Neural progenitor cell (in vitro differentiated cells): ENCODE data around the gene SURF4. TPM values are rescaled to one million over a fixed set of nuclear protein-coding genes. Genes with fewer than 3 reads are reported as not detected.
A peak's percentile ranks its signal among the peaks of the same experiment; 100 is the strongest.
"Not testable (repeated sequence)": the region's sequence is repeated elsewhere in the genome, so short reads cannot be mapped to it uniquely, and the experiment has no call there.

Source experiments
- DNase-seq: peaks from one replicate; pipeline ENCODE4 v3.0.0-alpha.2; 2016; ENCODE audit warnings: low spot score
- H2AFZ ChIP-seq: fragments of 200-600 bp; sonication (generic); replicated peaks from 2 replicates; pipeline ENCODE4 v1.6.1; 2016; ENCODE audit warnings: antibody characterized with exemption
- H3F3A ChIP-seq: fragments of 200-600 bp; sonication (generic); 2 replicates; pipeline ENCODE4 v1.6.1; 2016; ENCODE audit warnings: antibody characterized with exemption, low read depth
- H3K27ac ChIP-seq: fragments of 200-600 bp; sonication (generic); 2 replicates; pipeline ENCODE4 v1.5.1; 2016; ENCODE audit warnings: mild to moderate bottlenecking
- H3K27me3 ChIP-seq: fragments of 200-600 bp; sonication (generic); 2 replicates; pipeline ENCODE4 v1.6.1; 2016; ENCODE audit warnings: mild to moderate bottlenecking, moderate library complexity
- H3K36me3 ChIP-seq: fragments of 200-600 bp; sonication (generic); 2 replicates; pipeline ENCODE4 v1.5.1; 2016
- H3K4me1 ChIP-seq: fragments of 200-600 bp; sonication (generic); 2 replicates; pipeline ENCODE4 v1.6.1; 2016; ENCODE audit warnings: mixed run types
- H3K4me2 ChIP-seq: fragments of 200-600 bp; sonication (generic); 2 replicates; pipeline ENCODE4 v1.6.1; 2016
- H3K4me3 ChIP-seq: fragments of 200-600 bp; sonication (generic); 2 replicates; pipeline ENCODE4 v1.5.1; 2016
- H3K79me2 ChIP-seq: fragments of 200-600 bp; sonication (generic); 2 replicates; pipeline ENCODE4 v1.6.1; 2016; ENCODE audit warnings: low read depth
- H3K9ac ChIP-seq: fragments of 200-600 bp; sonication (generic); 2 replicates; pipeline ENCODE4 v1.6.1; 2016
- H3K9me3 ChIP-seq: fragments of 200-600 bp; sonication (generic); 2 replicates; pipeline ENCODE4 v1.5.1; 2016; ENCODE audit warnings: low read depth
- H4K20me1 ChIP-seq: fragments of 200-600 bp; sonication (generic); 2 replicates; pipeline ENCODE4 v1.6.1; 2016; ENCODE audit warnings: low read depth
- H3K27ac Mint-ChIP-seq: 3 replicates; pipeline ENCODE4 v1.8.0; 2021; ENCODE audit warnings: mixed read lengths
- H3K27me3 Mint-ChIP-seq: 2 replicates; pipeline ENCODE4 v1.8.0; 2022; ENCODE audit warnings: low read depth, mild to moderate bottlenecking, inconsistent platforms, moderate library complexity, mixed read lengths; ENCODE audit not compliant: insufficient read depth
- H3K36me3 Mint-ChIP-seq: 3 replicates; pipeline ENCODE4 v1.8.0; 2021; ENCODE audit warnings: mixed read lengths
- H3K4me1 Mint-ChIP-seq: 3 replicates; pipeline ENCODE4 v1.8.0; 2021; ENCODE audit warnings: mixed read lengths
- H3K4me3 Mint-ChIP-seq: 3 replicates; pipeline ENCODE4 v1.8.0; 2021; ENCODE audit warnings: mild to moderate bottlenecking, moderate library complexity, mixed read lengths
- H3K9me3 Mint-ChIP-seq: 3 replicates; pipeline ENCODE4 v1.8.0; 2020; ENCODE audit warnings: mixed read lengths
- CTCF ChIP-seq: fragments of 200-600 bp; sonication (generic); IDR thresholded peaks from 2 replicates; pipeline ENCODE4 v1.5.1; 2017; ENCODE audit warnings: antibody characterized with exemption, mild to moderate bottlenecking
- EZH2 ChIP-seq: fragments of 200-600 bp; sonication (generic); IDR thresholded peaks from 2 replicates; pipeline ENCODE4 v1.6.1; 2017; ENCODE audit warnings: antibody characterized with exemption, mild to moderate bottlenecking, moderate library complexity
- EZH2phosphoT487 ChIP-seq: fragments of 200-600 bp; sonication (generic); IDR thresholded peaks from 2 replicates; pipeline ENCODE4 v1.6.1; 2017; ENCODE audit warnings: antibody characterized with exemption
- total RNA-seq: library from RNA; depleted of rRNA; stranded (reverse); fragments of >200 nt; gene quantifications from 2 replicates; pipeline ENCODE4 v1.2.3, GENCODE V29; 2015; ENCODE audit warnings: low replicate concordance

SURF4 gene
- total RNA-seq, 1 donor from 2014 or later: 102 TPM

- no peaks in the 10 kb centered on the region for H3K9me3 Mint-ChIP-seq
- no peak overlapping the region for H2AFZ ChIP-seq
- H3K36me3 ChIP-seq: no peaks in the 10 kb centered on the region
- H3F3A ChIP-seq: peaks cover 33% of the 10 kb centered on the region
- no peak overlapping the region for H3K4me3 Mint-ChIP-seq
- H3K27me3 Mint-ChIP-seq: peaks cover 5% of the 10 kb centered on the region
- peaks cover 13% of the 10 kb centered on the region for H3K79me2 ChIP-seq
- no peak overlapping the region for H3K4me3 ChIP-seq
- peaks cover 9% of the 10 kb centered on the region for H3K4me1 Mint-ChIP-seq
- H3K27ac Mint-ChIP-seq: no peak overlapping the region
- no peak overlapping the region for H3K27ac ChIP-seq
- H3K9ac ChIP-seq: no peak overlapping the region
- peaks cover 14% of the 10 kb centered on the region for H4K20me1 ChIP-seq
- DNase-seq: no peak
- no peak overlapping the region for H3K4me2 ChIP-seq
- H3K4me1 ChIP-seq: peaks cover 10% of the 10 kb centered on the region
- H3K27me3 ChIP-seq: no peaks in the 10 kb centered on the region
- no peaks in the 10 kb centered on the region for H3K9me3 ChIP-seq
- H3K36me3 Mint-ChIP-seq: peaks cover 22% of the 10 kb centered on the region
- TF ChIP-seq CTCF (no peak), EZH2phosphoT487 (no peak), EZH2 (no peak)
Measured at GRCh38 chr9:133339641-133340040, 36.2 kb downstream of the SURF4 start.

- Mint-ChIP-seq H3K27ac (peak within 1 kb of the TSS; percentile 86), H3K4me1 (peaks cover 12% of the 10 kb centered on the region), H3K9me3 (no peaks in the 10 kb centered on the region), H3K36me3 (peaks cover 37% of the 10 kb centered on the region), H3K27me3 (peaks cover 6% of the 10 kb centered on the region), H3K4me3 (peak within 1 kb of the TSS; percentile 98)
- Histone ChIP-seq H3K27ac (peak within 1 kb of the TSS; percentile 38), H3F3A (peaks cover 28% of the 10 kb centered on the region), H3K79me2 (peaks cover 21% of the 10 kb centered on the region), H3K36me3 (no peaks in the 10 kb centered on the region), H3K27me3 (no peaks in the 10 kb centered on the region), H3K4me3 (peak within 1 kb of the TSS; percentile 92), H3K4me2 (peak within 1 kb of the TSS; percentile 73), H2AFZ (peak within 1 kb of the TSS; percentile 48), H4K20me1 (peaks cover 26% of the 10 kb centered on the region), H3K4me1 (peaks cover 10% of the 10 kb centered on the region), H3K9me3 (no peaks in the 10 kb centered on the region), H3K9ac (peak within 1 kb of the TSS; percentile 79)
- peak; percentile 97 for DNase-seq
- TF ChIP-seq CTCF (no peak), EZH2phosphoT487 (no peak)
Measured at GRCh38 chr9:133335924-133336811, 39.7 kb downstream of the SURF4 start, which contains the start of gene SURF6. SURF6 (minus strand) TSS chr9:133336188; CDS start chr9:133336132, 56 bp downstream.

GRCh38 chr9:133334888-133335287 lies 41.0 kb downstream of the SURF4 start:
- H2AFZ ChIP-seq, H3K27me3 ChIP-seq, H3K27ac Mint-ChIP-seq, H3K27ac ChIP-seq, DNase-seq, H3K4me1 ChIP-seq, H3K36me3 ChIP-seq, H3K27me3 Mint-ChIP-seq, H3K9me3 Mint-ChIP-seq, H3K9me3 ChIP-seq, H3K9ac ChIP-seq: not testable (repeated sequence)
- peaks cover 12% of the 10 kb centered on the region for H3K4me1 Mint-ChIP-seq
- Histone ChIP-seq H4K20me1 (peaks cover 26% of the 10 kb centered on the region), H3K4me3 (peak overlapping the region; percentile 92), H3F3A (peaks cover 30% of the 10 kb centered on the region), H3K79me2 (peaks cover 21% of the 10 kb centered on the region), H3K4me2 (peak overlapping the region; percentile 73)
- peak overlapping the region; percentile 98 for H3K4me3 Mint-ChIP-seq
- H3K36me3 Mint-ChIP-seq: peaks cover 32% of the 10 kb centered on the region

- peaks cover 6% of the 10 kb centered on the region for H3K27me3 Mint-ChIP-seq
- Histone ChIP-seq H3K27me3 (no peaks in the 10 kb centered on the region), H2AFZ (no peak overlapping the region), H3K27ac (no peak overlapping the region), H3K36me3 (no peaks in the 10 kb centered on the region), H3K9me3 (no peaks in the 10 kb centered on the region), H3K9ac (no peak overlapping the region), H3K4me2 (no peak overlapping the region), H3F3A (peaks cover 31% of the 10 kb centered on the region), H3K4me3 (no peak overlapping the region), H3K79me2 (peaks cover 21% of the 10 kb centered on the region), H3K4me1 (peaks cover 10% of the 10 kb centered on the region), H4K20me1 (peaks cover 26% of the 10 kb centered on the region)
- H3K36me3 Mint-ChIP-seq: peaks cover 29% of the 10 kb centered on the region
- TF ChIP-seq EZH2phosphoT487 (no peak), CTCF (no peak), EZH2 (no peak)
- no peak overlapping the region for H3K27ac Mint-ChIP-seq
- H3K4me3 Mint-ChIP-seq: peak overlapping the region; percentile 98
- peaks cover under 1% of the 10 kb centered on the region for H3K9me3 Mint-ChIP-seq
- no peak for DNase-seq
- H3K4me1 Mint-ChIP-seq: peaks cover 12% of the 10 kb centered on the region
Measured at GRCh38 chr9:133334161-133334560, 41.7 kb downstream of the SURF4 start.
